WERI-Rb-1 (cell line): ENCODE results near the gene ABCA10.

Source experiments
- DNase-seq: peaks from one replicate; pipeline ENCODE4 v3.0.0-alpha.2; 2020
- H3K27ac ChIP-seq: fragments of 250-450 bp; sonication (Bioruptor Pico); 2 replicates; pipeline ENCODE4 v1.5.1; 2020; ENCODE audit warnings: mild to moderate bottlenecking, moderate library complexity
- H3K27me3 ChIP-seq: fragments of 250-450 bp; sonication (Bioruptor Pico); 2 replicates; pipeline ENCODE4 v1.5.1; 2021; ENCODE audit warnings: mild to moderate bottlenecking, low read depth, moderate library complexity; ENCODE audit not compliant: insufficient read depth, severe bottlenecking
- H3K36me3 ChIP-seq: fragments of 250-450 bp; sonication (Bioruptor Pico); 2 replicates; pipeline ENCODE4 v1.5.1; 2020; ENCODE audit warnings: mild to moderate bottlenecking, moderate library complexity
- H3K4me3 ChIP-seq: 2 replicates; pipeline ENCODE4 v1.5.1; 2011; ENCODE audit warnings: low read depth, mild to moderate bottlenecking, control low read depth, low read length
- H3K9me3 ChIP-seq: fragments of 250-450 bp; sonication (Bioruptor Pico); 2 replicates; pipeline ENCODE4 v1.5.1; 2021; ENCODE audit warnings: mild to moderate bottlenecking, moderate library complexity; ENCODE audit not compliant: severe bottlenecking
- TF ChIP-seq, protein P1 (sequence below): IDR thresholded peaks from 2 replicates; pipeline ENCODE4 v1.5.1; 2011; ENCODE audit warnings: low read depth, mild to moderate bottlenecking, control low read depth, inconsistent platforms, low read length

Gene ABCA10

DNA sequence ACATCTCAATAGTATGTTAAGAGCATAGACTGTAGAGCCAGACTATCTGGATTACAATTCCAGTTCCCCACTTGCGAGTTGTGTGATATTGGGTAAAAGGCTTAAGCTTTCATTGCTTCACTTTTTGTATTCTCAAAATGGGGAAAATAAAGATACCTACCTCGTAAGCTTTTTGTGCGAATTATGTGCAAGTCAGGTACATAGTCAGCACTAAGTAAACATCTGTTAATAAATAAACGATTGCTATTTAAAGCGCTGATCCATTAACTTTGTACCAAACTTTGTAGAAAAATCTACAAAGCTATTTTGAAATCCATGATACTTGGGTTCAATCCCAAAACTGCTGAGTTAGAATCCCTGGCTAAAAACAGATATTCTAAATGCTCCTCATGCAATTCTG, 106.6 kb downstream of the ABCA10 start:
- H3K36me3 ChIP-seq = no peaks in the 10 kb centered on the region
- DNase-seq = no peak
- H3K9me3 ChIP-seq = no peaks in the 10 kb centered on the region
- H3K4me3 ChIP-seq = no peak overlapping the region
- TF ChIP-seq, protein P1, sequence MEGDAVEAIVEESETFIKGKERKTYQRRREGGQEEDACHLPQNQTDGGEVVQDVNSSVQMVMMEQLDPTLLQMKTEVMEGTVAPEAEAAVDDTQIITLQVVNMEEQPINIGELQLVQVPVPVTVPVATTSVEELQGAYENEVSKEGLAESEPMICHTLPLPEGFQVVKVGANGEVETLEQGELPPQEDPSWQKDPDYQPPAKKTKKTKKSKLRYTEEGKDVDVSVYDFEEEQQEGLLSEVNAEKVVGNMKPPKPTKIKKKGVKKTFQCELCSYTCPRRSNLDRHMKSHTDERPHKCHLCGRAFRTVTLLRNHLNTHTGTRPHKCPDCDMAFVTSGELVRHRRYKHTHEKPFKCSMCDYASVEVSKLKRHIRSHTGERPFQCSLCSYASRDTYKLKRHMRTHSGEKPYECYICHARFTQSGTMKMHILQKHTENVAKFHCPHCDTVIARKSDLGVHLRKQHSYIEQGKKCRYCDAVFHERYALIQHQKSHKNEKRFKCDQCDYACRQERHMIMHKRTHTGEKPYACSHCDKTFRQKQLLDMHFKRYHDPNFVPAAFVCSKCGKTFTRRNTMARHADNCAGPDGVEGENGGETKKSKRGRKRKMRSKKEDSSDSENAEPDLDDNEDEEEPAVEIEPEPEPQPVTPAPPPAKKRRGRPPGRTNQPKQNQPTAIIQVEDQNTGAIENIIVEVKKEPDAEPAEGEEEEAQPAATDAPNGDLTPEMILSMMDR = no peak
- no peaks in the 10 kb centered on the region for H3K27me3 ChIP-seq
- no peak overlapping the region for H3K27ac ChIP-seq

DNA sequence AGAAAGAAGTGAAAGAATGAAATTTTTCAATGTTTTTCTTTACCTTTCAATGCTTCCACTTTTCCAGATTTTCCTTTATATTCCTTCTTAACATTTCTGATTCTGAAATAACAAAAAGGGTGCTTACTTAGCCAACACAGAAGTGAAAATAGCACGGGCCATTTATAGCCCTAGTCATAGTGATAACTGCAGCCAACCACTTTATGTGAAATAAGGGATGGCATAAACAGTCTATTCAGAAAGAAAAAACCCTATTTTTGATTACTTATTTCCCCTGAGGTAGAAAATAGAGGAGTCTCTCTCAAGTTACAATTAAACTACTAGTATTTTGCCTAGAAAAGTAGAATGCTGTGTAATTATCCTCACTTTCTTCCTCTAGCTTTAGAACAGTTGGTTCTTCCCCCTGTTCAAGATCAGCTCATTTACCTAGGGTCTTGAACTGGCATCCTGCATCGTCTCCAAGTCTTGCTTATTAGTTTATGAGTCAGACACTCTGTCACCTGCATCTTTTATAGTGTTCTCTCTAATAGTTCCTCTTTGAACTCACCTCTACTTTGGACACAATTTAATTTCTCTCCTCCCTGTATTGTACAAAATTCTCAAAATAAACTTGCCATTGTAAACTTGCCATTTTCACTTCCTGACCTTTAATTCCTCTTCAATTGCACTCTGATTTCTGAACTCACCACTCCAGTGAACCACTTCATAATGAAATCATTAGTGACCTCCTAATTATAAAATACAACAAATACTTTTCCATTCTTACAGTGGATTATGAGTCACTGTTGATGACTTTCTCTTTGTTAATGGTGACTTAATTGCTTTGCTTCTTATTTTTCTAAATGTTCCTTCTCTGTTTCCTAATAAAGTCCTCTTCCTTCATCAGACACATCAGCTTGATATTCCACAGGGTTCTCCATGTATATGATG, 110.5 kb downstream of the ABCA10 start:
- TF ChIP-seq, protein P1 = no peak
- Histone ChIP-seq H3K27me3 (no peaks in the 10 kb centered on the region), H3K27ac (no peak overlapping the region), H3K36me3 (no peaks in the 10 kb centered on the region), H3K9me3 (no peaks in the 10 kb centered on the region), H3K4me3 (no peak overlapping the region)
- no peak for DNase-seq

DNA sequence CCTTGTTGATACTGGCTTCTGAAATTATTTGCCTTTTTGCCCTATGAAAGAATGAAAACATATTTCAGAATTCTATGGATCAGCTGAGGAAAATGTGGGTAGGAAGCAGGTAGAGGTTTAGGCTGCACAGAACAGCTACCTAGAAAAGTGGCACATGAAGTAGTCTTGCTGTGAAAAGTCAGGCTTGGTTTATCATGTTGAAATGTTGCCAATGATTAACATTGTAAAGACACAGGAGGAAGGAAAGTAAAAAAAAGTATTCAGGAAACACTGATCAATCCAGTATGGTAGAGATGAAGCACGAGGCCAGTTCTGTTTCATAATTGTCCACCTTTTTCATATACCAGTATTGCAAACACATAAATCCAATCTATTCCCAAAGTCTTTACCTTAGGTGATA, 116.8 kb downstream of the ABCA10 start:
- TF ChIP-seq, protein P1 = no peak
- no peak for DNase-seq
- H3K27me3 ChIP-seq = no peaks in the 10 kb centered on the region
- H3K27ac ChIP-seq = no peak overlapping the region
- no peaks in the 10 kb centered on the region for H3K9me3 ChIP-seq
- H3K4me3 ChIP-seq = no peak overlapping the region
- H3K36me3 ChIP-seq = no peaks in the 10 kb centered on the region

DNA sequence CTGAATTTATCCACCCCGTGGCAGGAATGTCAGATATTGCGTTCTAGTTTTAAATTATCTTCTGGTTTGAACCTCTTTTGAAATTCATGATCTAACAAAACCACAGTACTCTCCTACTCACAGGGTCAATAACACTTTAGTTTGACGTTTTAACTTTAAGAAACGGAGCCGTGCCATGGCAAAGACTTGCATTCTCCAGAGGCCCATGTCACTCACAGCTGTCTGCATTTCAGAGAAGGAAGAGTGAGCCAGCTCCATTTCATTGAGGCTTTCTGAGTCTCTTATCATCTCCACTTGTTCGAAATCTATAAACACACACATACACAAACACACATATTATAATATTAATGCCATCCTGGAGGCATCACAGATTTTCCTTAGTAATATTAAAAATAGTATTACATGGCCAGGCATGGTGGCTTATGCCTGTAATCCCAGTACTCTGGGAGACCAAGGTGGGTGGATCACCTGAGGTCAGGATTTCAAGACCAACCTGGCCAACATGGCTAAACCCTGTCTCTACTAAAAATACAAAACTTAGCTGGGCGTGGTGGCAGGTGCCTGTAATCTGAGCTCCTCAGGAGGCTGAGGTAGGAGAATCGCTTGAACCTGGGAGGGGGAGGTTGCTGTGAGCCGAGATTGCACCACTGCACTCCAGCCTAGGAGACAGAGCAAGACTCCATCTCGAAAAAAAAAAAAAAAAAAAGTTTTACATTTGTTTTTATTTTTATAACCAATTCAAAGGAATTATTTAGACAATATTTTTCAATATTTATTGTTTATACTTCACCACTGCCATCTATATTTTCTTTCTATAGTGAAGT, 122.5 kb downstream of the ABCA10 start:
- DNase-seq = no peak
- H3K4me3 ChIP-seq = no peak overlapping the region
- TF ChIP-seq, protein P1 = no peak
- no peaks in the 10 kb centered on the region for H3K9me3 ChIP-seq
- H3K27ac ChIP-seq = no peak overlapping the region
- no peaks in the 10 kb centered on the region for H3K36me3 ChIP-seq
- no peaks in the 10 kb centered on the region for H3K27me3 ChIP-seq

DNA sequence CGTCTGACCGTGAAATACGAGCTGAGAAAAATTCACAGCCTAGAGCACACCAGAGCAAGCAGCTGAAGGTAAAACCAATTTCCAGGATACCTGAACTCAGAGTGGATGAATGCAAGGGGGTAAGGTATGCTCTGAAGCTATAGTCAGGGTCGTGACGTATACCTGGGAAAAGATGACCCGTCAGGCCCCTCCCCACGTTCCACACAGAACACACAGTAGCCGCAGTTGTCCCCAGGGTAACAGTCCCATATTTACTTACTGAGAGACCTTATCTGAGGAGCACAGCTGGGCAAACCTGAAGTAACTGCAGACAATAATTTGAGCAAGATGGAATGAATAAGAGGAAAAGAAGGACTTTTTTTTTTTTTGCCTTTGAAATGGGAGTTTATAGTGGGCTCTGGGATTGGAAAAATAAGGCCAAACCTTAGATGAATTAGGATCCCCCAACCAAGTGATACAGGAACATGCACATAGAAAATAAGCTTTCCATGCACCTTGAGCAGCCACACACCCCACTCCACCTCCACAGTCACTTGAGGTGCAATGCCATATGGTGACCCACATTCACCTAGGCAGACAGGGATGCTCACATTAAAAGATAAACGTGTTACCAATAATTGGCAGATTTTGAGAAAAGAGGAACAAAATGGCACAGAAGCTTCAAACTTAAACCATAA, 124.9 kb downstream of the ABCA10 start:
- Histone ChIP-seq H3K4me3 (no peak overlapping the region), H3K27me3 (no peaks in the 10 kb centered on the region), H3K9me3 (no peaks in the 10 kb centered on the region), H3K27ac (no peak overlapping the region), H3K36me3 (no peaks in the 10 kb centered on the region)
- no peak for DNase-seq
- TF ChIP-seq, protein P1 = no peak
